Erythroblast (primary cell): Measurements from ENCODE around the gene CCDC40.

ENCODE experiments used
- GATA1 ChIP-seq: IDR thresholded peaks from 2 replicates; pipeline ENCODE4 v1.6.1; 2011; ENCODE audit warnings: low read depth, mild to moderate bottlenecking, control low read depth, low read length, moderate library complexity
- POLR2A ChIP-seq: IDR thresholded peaks from 2 replicates; pipeline ENCODE4 v1.6.1; 2011; ENCODE audit warnings: mild to moderate bottlenecking, low read length

DNA sequence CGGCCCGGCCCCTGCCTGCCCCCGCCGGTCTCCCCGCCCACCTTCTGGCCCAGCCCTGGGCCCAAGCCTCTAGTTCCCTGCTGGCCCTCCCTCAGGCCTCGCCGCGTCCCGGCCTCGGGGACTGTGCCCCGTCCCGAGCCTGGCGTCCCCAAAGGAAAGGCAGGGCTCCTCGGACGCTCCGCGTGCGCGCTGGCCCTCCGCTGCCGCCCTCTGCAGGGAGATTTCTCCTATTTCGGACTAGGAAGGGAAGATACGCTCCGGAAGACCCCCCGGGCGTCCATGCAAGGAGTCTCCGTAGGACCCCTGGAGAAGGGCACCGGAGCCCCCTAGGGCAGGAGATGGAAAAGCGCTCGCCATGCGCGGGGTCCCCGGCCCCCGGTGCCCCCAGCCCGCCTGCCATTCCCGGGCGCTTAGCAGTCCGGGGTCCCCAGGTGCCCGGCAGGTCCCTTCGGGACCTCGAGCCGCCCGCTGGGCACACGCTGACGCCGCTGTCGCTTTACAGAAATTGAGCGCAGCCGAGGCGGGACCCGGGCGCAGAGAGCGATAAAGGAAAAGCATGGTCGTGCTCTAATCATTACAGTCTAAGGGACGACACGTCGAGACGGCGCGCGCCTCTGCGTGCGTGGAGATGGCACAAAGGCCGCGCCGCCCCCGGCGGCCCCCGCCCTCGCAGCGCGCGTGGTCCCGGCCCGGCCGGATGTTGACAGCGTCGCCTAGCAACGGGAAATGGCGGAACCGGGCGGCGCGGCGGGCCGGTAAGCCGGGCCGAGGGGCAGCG, at the start of gene CCDC40:
- TF ChIP-seq POLR2A (no peak), GATA1 (no peak)
